Kasumi-1 (cell line): Measurements from ENCODE around the gene PACS2.
"Not testable (repeated sequence)": the region's sequence is repeated elsewhere in the genome, so short reads cannot be mapped to it uniquely, and the experiment has no call there.

ENCODE experiments used
- DNase-seq, 2 experiments: peaks; one replicate each; lab custom pipeline; 2025; lab: John Stamatoyannopoulos, UW

Gene PACS2

DNA sequence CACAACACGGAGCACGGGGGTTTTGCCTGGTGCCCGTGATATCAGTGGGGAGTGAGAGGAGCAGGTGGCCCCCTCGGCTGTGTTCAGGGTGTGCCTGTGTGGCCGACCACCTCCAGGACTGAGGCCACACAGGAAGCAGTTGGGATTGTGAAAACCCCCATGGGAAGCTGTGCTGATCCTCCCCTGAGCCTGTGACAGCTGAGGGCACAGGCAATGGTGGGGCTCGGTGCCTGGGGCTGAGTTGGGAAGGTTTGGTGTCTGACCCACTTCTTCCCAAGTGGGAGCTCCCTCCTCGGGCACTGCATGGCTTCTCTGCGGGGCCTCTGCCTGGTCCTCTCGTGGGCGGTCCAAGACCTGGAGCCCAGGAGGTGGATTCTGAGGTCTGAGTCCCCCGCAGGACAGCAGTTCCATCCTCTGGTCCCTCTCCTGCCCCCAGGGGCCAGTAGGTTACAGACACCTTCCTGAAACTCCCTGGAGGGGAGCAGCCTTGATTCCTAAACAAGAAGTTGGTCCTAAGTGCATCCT is 17.9 kb downstream of the PACS2 start:
- DNase-seq, result peak in 1 of 2 experiments; percentile 16

DNA sequence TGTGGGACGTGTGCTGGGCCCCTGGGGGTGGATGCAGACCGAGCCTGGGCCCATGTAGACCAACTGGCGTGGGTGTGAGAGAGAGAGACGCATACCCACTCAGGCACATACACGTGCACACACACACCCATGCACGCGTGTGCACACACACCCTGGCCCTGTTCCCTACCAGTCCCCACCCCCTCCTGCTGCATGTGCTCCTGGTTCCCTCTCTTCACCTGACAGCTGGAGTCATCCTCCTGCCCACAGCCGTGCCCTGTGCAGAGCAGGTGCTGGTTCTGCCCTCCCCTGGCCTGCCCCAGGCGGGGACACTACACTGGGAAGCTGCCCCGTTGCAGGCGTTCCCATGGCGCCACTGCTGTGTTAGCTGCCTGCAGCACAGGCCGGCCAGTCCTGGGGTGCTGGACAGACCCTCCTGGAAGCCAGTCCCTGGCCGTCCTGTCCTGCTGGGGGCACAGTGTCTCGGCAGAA is 18.5 kb downstream of the PACS2 start:
- DNase-seq, result no peak

DNA sequence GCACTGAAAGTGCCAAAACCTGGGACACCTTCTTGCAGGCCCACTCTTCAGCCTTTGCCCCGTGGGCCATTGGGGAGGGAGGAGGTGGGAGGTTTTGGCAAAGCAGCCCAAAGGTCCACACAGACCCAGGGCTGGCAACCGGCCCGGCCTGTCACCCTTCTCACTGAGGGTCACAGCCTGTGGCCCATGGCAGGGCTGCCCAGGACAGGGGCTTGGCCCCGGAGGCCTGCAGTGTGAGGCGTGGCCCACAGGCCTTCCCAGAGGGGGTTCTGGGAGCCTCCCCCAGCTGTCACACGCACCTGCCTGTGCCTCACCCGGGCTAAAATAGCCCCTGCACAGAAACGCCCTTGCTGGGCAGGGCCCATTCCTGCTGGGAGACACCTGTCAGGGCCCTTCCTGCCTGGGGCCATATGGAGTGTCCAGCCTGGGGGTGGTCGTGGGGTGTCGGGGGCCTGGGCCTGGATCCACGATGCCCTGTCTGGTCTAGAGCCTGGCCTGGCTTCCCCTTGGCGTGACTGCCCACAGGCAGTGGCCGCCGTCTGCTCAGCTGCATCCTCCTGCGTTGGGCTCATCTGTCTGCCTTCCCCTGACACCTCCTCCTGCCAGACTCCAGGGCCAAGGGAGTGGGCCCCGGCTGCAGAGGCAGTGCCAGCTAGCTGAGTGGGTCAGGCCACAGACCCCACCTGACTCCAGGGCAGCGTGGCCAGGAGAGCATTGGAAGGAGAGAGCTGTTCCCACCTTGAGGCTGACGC is 19.2 kb downstream of the PACS2 start:
- DNase-seq, result no peak

DNA sequence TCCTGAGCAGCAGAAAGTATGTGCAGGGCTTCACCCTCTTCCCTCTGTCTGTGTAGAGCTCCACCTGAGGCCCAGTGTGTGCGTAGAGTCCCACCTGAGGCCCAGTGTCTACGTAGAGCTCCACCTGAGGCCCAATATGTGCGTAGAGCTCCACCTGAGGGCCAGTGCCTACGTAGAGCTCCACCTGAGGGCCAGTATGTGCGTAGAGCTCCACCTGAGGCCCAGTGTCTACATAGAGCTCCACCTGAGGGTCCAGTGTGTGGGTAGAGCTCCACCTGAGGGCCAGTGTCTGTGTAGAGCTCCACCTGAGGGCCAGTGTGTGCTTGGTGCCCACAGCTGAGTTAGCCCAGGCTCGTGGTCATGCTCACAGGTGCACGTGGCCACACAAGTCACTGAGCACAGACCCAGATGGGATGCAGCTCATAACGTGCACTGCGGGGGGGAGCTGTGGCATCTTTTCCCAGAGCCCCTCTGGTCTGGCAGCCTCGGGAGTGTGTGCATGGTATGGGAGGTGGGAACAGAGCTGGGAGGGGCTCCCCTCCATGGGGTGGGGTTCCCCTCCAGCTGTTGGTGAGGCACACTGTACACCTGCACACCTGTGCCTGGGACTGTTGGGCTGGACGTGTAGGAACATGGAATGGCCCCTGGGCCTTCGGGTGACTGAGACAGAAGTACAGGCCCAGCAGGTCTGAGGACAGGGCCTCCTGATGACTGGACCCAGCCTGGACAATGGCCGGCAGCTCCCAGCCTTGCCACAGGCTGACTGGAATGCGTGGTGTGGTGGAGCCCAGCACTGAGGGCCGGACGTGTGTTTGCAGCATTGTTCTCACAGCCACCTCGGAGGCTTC is 20.1 kb downstream of the PACS2 start:
- no peak for DNase-seq

DNA sequence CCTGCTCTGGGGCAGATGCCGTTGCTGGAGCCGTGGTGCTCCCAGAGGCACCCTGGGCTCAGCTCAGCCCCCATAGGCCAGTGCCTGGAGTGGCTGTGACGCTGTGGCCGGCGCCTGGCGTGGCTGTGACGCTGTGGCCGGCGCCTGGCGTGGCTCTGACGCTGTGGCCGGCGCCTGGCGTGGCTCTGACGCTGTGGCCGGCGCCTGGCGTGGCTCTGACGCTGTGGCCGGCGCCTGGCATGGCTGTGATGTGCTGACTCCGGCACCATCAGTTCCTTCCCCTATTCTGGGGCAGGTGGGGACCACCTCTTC is 20.6 kb downstream of the PACS2 start:
- DNase-seq, result not testable (repeated sequence)

DNA sequence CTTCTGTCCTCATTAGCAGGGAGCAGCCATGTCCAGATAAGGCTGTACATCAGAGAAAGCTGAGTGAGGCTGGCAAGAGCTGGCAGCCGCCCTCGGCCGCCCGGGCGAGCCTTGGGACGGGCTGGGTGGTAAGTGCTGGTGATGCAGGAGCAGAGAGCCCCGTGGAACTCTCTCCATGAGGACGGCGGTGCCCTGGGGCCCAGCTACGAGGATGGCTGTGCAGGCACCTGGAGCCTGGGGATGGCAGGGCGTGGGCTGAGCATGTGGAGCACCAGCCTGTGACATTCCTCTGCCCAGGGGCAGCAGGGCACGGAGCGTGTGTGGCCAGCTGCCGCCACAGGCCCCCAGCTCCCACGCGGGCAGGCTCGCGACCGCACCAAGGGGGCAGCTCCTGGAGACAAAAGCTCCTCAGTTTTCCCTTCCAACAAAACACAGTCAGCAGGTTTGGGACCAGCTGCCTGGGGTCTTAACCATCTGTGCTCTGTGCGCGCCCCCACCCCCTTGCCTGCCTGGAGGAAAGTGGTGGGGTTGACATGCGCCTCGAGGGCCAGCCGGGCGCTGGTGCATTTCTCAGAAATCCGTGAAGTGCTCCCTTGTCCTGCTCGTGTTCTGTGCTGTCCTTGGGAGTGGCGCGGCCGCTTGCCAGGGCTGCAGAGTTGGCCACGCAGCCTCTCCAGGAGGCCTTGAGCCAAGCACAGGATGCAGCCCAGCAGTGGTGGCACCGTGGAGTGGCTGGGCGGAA is 21.4 kb downstream of the PACS2 start:
- DNase-seq, result no peak

DNA sequence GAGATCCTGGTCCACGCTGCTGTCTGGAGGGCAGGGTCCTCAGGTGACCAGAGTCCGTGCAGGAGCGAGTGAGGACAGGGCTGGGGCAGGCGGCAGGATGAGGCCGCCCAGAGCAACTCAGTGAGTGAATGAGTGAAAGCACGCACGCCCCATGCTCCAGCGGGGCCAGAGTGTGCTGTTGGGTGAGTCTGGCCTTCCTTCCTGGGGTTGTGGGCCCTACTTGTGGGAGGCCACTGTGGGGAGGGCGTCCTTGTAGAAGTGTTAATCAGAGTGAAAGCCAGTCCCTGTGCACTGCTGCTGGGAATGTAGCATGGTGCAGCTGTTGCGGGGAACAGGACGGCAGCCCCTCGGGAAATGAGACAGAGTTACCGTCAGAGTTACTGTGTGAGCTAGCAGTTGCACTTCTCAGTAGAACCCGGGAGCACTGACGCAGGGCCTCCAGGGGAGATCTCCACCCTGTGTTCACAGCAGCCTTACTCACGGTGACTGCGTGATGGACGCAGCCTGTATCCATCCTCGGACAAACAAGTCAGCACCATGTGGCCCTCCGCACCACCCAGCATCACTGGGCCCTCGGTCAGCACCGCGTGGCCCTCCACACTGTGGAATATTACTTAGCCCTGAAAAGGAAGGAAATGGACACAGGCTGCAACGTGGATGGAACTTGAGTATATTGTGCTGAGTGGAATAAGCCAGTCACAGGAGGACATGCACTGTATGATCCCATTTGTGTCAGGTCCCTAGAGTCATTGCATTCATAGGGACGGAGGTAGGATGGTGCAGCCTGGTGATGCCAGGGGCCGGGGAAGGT is 22.1 kb downstream of the PACS2 start:
- DNase-seq, result no peak

DNA sequence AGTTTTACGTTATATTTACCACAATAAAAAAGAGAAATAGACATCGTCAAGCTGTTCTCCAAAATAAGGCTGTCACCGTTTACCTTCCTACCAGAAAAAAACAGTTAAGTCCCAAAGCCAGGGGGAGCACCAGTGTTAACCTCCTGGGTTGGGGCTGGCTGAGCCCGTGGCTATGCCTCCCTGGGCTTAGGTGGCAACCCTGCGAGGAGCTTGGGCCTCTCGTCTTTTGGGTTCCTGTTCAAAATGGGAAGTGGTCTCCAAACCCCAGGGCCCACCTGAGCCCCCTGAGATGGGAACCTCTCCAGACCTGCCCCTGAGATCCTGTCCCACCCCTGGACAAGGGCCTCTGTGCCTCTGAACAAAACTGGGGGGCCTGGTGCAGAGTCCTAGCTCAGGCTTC is 22.9 kb downstream of the PACS2 start:
- no peak for DNase-seq

DNA sequence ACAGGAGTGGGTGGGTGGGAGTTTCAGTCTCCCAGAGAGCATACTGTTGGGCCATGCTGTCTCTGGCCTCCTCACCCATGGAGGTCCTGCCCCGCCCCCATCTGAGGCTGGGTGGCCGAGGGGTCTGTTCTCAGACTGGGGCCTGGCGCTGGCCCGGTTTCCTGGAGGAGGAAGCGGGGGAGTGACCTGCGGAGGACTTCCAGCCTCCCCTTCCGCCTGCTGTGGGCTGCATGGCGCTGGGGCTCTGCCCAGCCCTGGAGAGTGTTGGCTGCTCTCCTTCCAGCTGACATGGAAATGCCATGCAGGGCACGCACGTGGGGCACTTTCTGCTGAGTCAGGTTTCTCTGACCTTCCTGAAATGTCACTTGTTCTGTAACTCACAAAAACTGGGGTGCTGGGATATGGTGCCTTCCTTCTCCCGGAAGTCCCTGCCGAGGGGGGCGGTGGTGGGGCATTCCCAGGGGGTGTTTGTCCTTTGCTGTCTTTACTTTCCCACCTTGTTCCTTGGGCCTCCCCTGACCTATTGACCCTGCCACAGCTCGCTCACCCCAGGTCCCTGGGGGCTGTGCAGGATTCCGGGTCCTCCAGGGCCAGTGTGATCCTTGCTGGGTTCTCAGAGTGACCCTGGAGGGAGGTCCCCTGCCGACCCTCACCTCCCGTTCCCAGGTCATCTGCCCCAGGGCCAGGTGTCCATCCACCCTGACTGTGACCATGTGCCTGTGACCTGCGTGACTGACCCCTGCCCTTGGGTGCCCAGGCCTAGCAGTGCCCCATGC is 23.6 kb downstream of the PACS2 start:
- DNase-seq, result peak; percentile 32 to 55

DNA sequence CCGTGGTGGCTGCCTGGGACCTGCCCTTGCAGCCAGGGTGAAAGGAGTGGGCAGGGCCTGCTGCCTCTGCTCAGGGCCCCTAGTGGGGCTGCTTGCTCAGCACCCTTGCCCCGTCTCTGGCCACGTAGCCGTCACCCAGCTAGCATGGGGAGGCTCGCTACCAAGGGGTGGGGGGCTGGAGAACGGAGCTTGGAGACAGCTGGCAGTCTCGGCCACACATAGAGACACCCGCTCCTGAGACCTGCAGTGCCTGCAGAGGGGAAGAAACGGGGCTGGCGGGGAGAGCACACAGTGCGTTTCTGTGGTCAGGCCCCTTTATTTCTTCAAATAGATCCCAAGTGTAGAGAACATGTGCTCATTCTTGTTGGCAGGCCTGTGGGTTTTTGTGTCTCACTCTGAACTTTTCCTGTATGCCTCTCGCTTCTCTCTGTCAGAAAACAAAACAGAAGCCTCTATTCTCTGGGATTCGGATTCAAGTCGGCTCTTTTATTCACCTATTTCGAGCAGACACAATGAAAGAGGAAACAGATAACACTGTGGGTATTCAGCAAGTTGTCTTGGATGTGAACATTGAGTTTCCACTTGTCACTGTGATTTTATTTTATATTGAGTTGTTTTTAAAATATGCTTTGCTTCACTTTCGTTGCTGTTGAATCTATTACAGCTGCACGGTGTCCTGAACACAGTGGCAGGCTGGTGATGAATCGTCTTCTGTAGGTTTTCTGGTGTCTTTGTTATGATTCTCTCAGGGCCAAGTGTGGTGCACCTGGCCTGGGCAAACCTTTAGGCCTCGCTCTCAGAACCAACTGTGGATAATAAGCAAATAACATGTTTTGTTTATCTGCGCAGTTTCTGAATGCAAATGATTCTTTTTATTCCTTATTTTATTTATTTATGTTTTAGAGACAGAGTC is 26.5 kb downstream of the PACS2 start:
- DNase-seq, result peak; percentile 41 to 57

DNA sequence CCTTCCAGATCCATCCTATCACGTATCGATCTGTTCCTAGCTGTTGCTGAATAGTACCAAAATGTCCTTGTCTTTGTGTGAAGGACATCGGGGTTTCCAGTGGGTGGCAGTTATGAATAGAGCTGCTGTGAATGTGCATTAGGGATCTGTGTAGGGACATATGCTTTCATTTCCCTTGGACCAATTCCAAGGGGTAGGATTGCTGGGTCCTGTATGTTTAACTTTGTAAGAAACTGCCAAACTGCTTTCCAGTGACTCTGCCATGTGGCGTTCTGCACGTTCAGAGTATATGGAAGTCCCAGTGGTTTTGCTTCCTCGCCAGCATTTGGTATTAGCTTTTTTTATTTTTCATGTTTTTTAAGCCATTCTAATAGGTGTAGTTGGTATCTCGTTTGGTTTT is 28.6 kb downstream of the PACS2 start:
- DNase-seq, result no peak

DNA sequence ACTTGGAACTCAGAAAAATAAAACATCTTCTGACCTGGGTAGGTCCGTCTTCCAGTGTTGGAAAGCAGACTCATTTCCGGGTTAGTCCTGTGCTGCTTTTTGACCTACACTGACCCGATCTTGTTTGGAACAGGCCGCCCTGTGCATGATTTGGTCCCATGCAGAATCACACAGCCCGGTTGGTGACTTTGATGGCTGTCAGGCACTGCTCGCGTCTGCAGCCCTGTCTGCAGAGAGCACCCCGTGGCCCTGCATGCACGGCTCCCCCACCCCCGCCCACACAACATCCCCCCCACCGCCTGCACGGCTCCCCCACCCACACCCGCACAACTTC is 31.6 kb downstream of the PACS2 start:
- no peak for DNase-seq

DNA sequence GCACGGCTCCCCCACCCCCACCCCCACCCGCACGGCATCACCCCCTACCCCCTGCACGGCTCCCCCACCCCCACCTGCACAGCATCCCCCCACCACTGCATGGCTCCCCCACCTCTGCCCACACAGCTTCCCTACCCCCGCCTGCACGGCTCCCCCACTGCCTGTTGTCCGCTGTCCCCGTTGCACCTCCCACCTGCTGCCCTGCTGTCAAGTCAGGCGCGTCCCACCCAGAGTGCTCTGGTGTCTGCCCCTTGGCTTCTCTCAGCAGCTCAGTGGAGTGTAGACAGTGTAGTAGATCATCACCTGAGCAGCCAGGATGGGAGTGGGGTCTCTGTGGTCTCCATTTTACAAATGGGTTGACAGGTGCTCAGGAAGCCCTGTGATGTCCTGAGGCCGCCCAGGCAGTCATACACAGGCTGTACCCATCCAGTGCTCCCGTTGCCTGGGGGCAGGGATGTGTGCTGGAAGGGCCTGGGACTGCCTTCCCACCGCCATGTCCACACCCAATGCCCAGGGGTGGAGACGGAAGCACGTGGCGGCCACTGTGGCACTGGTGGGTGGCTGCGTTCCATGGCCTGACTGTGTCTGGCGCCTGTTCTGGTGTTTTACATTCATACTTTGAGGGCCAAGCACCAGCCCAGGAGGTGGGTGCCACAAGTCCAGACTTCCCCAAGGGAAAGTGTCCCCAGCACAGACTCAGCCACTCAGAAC is 32.5 kb downstream of the PACS2 start:
- DNase-seq, result no peak

DNA sequence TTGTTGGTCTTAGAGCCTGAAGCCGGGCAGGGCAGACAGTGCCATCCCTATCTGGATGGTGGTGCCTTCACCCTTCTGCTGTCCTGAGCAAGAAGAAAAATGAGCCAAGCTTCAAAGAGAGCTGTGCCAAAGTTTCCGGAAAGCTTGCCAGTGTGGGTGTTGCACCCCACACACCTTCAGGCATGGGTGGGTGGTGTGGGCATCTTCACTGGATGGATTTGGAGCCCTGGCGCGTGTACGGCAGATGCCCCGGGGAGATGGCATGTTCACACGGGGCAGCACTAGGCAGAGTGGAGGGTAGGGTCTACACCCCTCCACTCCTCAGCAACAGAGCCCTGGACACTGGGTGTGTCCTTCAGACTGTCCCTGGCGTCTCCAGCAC is 33.0 kb downstream of the PACS2 start:
- no peak for DNase-seq

DNA sequence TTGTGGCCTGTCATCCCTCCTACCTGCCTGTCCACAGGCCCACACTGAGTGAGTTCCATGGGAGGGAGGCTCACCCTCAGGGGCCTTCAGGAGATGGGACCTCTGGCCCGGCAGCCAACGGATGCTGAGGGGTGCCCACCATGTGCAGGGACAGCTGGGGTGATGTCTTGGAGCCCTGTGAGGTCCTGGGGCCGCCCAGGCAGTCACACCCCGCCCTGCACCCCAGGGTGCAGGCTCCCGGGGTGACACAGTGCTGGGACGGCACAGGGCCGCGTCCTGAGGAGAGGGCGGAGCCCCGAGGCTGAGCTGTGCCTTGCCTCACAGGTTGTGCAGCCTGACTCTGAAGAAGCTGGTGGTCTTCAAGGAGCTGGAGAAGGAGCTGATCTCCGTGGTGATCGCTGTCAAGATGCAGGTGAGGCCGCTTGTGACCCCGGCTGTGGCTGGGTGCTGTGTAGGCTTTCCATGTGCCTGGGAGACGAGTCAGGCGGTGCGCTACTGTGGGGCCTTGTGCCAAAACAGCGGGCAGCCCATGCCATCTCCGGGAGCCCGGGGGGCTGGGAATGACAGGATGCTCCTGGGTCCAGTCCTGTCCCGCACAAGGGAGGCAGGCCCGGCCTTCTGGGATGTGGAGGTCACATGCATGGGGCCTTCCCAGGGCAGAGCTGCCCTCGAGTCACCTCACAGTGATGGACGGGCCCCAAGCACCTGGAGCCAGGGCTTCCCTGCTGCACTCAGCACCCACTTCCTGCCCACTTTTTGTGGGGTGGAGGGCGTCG is 33.8 kb downstream of the PACS2 start:
- DNase-seq, result no peak

DNA sequence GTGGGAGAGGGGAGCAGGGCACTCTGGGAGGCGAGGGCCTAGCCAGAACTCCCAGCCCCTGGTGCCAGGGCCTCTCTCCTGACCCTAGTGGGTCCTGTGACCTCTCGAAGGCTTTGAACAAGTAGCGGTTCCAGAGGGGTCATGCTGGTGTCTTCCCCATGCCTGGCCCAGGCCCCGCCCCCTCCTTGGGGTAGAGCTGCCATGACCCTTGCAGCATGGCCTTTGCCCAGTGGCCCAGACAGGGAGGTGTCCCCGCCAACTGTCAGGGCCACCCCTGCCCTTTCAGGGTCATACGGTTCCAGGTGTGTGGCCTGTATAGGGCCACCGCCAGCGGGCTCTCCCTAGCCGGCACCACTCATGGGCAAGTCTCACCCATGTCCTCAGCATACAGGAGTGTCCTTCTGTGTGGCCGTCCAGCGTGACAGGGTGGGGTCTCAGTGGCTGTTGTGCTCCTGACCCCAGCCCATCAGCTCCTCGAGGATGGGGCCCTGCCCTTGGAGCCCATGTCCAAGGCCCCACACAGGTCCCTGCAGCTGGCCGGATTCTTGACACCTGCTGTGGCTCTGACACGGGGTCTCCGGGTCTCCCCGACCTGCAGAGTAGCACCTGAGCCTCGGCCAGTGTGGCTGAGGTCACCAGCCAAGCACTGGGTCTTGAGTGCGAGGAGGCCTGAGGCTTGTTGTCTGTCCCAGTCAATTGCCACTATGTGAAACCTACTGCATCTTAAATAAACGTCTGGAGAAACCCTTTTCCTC is 34.6 kb downstream of the PACS2 start:
- no peak for DNase-seq

DNA sequence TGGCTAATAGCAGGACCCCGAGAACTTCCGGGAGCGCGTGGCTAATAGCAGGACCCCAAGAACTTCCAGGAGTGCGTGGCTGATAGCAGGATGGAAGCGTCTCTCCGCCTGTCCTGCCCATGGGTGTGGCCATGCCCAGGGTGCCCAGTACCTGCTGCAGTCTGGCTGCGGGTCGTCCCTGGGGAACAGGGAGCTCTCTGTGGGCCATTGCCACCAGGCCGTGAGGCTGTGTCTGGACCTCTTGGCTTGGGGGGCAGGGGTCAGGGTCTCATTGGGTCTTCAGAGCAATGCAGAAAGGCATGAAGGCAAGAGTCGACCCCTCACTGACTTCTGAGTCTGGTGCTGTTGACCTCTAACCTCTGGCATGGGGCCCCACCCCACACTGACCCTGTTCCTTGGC is 35.4 kb downstream of the PACS2 start:
- no peak for DNase-seq
